Panc1 (cell line): Measurements from ENCODE around the gene FRMPD2. TPM values are rescaled to one million over a fixed set of nuclear protein-coding genes. Genes with fewer than 3 reads are reported as not detected.

ENCODE experiments used
- ATAC-seq: fragments of 200-7000 bp; cut with Tn5 transposase; 2 replicates; pipeline ENCODE4 v1.9.1; 2020; ENCODE audit warnings: mild to moderate bottlenecking, moderate library complexity
- BruUV-seq: library from RNA; stranded (reverse); fragments of 400-500 nt; replicated peaks from 2 replicates; lab custom pipeline; 2021; lab: Mats Ljungman, UMichigan
- CTCF ChIA-PET: fragments of 300-600 bp; sonication (Branson Sonifier 250); formaldehyde crosslinking; loops from one replicate; lab custom pipeline; 2022; ENCODE audit warnings: antibody characterized with exemption; lab: Charles Lee
- POLR2A ChIA-PET: fragments of 300-600 bp; sonication (Branson Sonifier 250); formaldehyde crosslinking; loops from one replicate; lab custom pipeline; 2022; ENCODE audit warnings: antibody characterized with exemption; lab: Charles Lee
- DNase-seq: peaks from one replicate; pipeline ENCODE4 v3.0.0-alpha.2; 2010; ENCODE audit warnings: low read depth, low spot score
- H3K27ac ChIP-seq: 2 replicates; pipeline ENCODE4 v1.5.1; 2011; ENCODE audit warnings: mild to moderate bottlenecking, low read length, inconsistent platforms
- H3K27me3 ChIP-seq: fragments of 200-500 bp; sonication (Bioruptor generic); 2 replicates; pipeline ENCODE4 v1.6.0; 2014; ENCODE audit warnings: low read length, inconsistent platforms; ENCODE audit not compliant: control insufficient read depth, insufficient read depth
- H3K36me3 ChIP-seq: fragments of 200-500 bp; sonication (Bioruptor generic); 2 replicates; pipeline ENCODE4 v1.5.1; 2014; ENCODE audit warnings: inconsistent platforms, mild to moderate bottlenecking, low read length, moderate library complexity; ENCODE audit not compliant: control insufficient read depth, insufficient read depth
- H3K4me1 ChIP-seq: 2 replicates; pipeline ENCODE4 v1.5.1; 2011; ENCODE audit warnings: inconsistent platforms, mild to moderate bottlenecking, low read length, moderate library complexity; ENCODE audit not compliant: control insufficient read depth, insufficient read depth
- H3K4me3 ChIP-seq, 2 experiments: 2 replicates each; pipeline ENCODE4 v1.5.1; 2011 to 2012; ENCODE audit warnings: low read depth in 2 of 2, low read length in 2 of 2, mild to moderate bottlenecking in 2 of 2, inconsistent platforms in 1 of 2, moderate library complexity in 1 of 2
- H3K9me3 ChIP-seq: fragments of 200-500 bp; sonication (Bioruptor generic); 2 replicates; pipeline ENCODE4 v1.5.1; 2014; ENCODE audit warnings: low read depth, mild to moderate bottlenecking, inconsistent platforms, low read length, moderate library complexity; ENCODE audit not compliant: control insufficient read depth, insufficient read depth
- POLR2AphosphoS5 ChIP-seq: IDR thresholded peaks from 2 replicates; pipeline ENCODE4 v1.6.1; 2012; ENCODE audit warnings: mild to moderate bottlenecking, low read depth, low read length, moderate library complexity
- SIN3A ChIP-seq: IDR thresholded peaks from 2 replicates; pipeline ENCODE4 v1.6.1; 2012; ENCODE audit warnings: low read depth, mild to moderate bottlenecking, low read length, moderate library complexity, borderline replicate concordance; ENCODE audit not compliant: insufficient read depth
- TCF7L2 ChIP-seq: IDR thresholded peaks from 2 replicates; pipeline ENCODE4 v1.6.1; 2011; ENCODE audit warnings: mild to moderate bottlenecking, low read depth, low read length, inconsistent platforms
- in situ Hi-C: cut with HindIII; loops from 2 replicates; pipeline ENCODE4 v1.10.0; 2016; ENCODE audit warnings: low sequenced_read_pairs, low pct_unique_long_range_greater_than_20kb
- intact Hi-C: fragments of 100-400 bp; cut with micrococcal nuclease; formaldehyde crosslinking; loops from one replicate; pipeline ENCODE4 v1.10.0; 2022; ENCODE audit not compliant: unreplicated experiment
- total RNA-seq: library from RNA; stranded (reverse); gene quantifications from one replicate; pipeline ENCODE4 v1.2.1, GENCODE V29; 2021; ENCODE audit not compliant: unreplicated experiment
- TF ChIP-seq, protein P1 (sequence below), 2 experiments: IDR thresholded peaks; 2 replicates each; pipeline ENCODE4 v1.6.1; 2011 to 2012; ENCODE audit warnings: low read depth in 2 of 2, control low read depth in 1 of 2, low read length in 1 of 2, mild to moderate bottlenecking in 1 of 2, moderate library complexity in 1 of 2; ENCODE audit not compliant: insufficient read depth in 1 of 2
- TF ChIP-seq, protein P2 (sequence below): fragments of 450-650 bp; IDR thresholded peaks from 2 replicates; pipeline ENCODE4 v1.5.1; 2017; ENCODE audit warnings: mild to moderate bottlenecking

FRMPD2 gene
- total RNA-seq, 1 experiment from 2014 or later: not detected

DNA sequence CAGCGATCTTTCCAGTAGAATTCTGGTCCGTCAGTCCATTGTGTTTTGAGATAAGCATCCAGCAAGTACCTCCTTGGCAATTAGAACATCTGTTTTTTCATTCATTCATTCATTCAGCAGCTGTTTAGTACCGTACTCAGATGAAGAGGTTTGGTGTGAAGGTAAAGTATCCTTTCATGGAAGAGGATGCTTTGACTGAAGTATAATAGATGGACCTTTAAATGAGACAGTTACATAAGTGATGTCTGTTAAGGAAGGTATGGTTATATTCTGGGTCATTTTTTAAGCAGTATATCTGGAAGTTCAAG lies 33.2 kb upstream of the FRMPD2 start:
- H3K4me1 ChIP-seq: peaks cover 42% of the 10 kb centered on the region
- intact Hi-C loops: no loop called here
- ChIA-PET POLR2A (interaction anchor here (1.1 kb wide), 1 partner anchor 19 kb away, joined by 3 read pairs; no protein-coding TSS in a partner anchor), CTCF (no interaction called here)
- ATAC-seq (no peak), DNase-seq (no peak)
- BruUV-seq: no TSS peak
- no peaks in the 10 kb centered on the region for H3K36me3 ChIP-seq
- TF ChIP-seq TCF7L2 (no peak), SIN3A (no peak)
- in situ Hi-C loops: no loop called here
- peak overlapping the region; percentile 86 for H3K27ac ChIP-seq
- no peaks in the 10 kb centered on the region; the same call in 1 of the 2 replicates for H3K27me3 ChIP-seq
- H3K9me3 ChIP-seq: no peaks in the 10 kb centered on the region
- peak overlapping the region; percentile 80 to 92 for H3K4me3 ChIP-seq

DNA sequence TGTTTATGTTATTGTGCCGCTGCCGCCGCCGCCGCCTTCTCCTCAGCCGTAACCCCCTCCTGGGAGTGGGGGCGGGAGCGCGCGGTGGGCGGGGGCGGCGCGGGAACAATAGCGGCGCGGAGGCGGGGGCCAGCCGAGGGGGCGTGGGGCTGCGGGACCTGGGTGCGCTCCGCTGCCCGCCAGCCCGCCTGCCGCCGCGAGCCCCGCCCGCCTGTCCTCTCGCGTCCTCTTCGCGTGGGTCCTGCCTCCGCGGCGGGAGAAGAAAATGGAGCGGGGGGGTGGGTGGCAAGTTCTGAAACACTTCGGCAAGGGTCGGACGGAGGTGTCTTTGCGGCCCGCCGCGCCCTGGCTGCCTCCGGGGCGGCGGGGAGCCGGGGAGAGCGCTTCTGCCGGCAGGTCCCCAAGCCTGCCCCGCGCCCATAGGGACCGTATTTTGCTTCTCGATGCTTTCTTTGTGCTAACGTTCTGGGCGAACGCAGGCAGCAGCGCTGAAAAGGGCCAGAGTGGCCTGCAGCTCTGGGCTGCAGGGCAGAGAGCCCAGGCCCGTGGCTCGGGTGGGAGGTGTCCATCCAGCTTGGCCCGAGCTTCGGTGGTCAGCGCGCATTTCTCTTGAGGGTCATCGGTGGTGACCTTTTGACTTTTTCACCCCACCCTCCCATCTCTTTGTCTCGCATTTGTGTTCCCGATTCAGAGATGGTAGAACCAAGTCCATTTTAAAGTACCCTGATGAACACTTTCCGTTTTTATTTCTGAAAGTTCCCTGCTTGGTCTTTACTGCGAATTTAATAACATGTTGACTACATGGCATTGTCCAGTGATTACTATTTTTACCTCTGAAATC lies 32.6 kb upstream of the FRMPD2 start:
- H3K9me3 ChIP-seq: no peaks in the 10 kb centered on the region
- no peaks in the 10 kb centered on the region; the same call in 1 of the 2 replicates for H3K27me3 ChIP-seq
- peaks cover 38% of the 10 kb centered on the region for H3K4me1 ChIP-seq
- in situ Hi-C loops (no loop called here), intact Hi-C loops (no loop called here)
- ChIA-PET CTCF (no interaction called here), POLR2A (interaction anchor here (1.1 kb wide), 1 partner anchor 19 kb away, joined by 3 read pairs; no protein-coding TSS in a partner anchor)
- DNase-seq: no peak
- no peaks in the 10 kb centered on the region for H3K36me3 ChIP-seq
- peak overlapping the region; percentile 86 for H3K27ac ChIP-seq
- peak overlapping the region; percentile 80 to 92 for H3K4me3 ChIP-seq
- TF ChIP-seq SIN3A (no peak), POLR2AphosphoS5 (no peak; the same call in 1 of the 2 replicates), TCF7L2 (no peak)
- TF ChIP-seq, protein P1, sequence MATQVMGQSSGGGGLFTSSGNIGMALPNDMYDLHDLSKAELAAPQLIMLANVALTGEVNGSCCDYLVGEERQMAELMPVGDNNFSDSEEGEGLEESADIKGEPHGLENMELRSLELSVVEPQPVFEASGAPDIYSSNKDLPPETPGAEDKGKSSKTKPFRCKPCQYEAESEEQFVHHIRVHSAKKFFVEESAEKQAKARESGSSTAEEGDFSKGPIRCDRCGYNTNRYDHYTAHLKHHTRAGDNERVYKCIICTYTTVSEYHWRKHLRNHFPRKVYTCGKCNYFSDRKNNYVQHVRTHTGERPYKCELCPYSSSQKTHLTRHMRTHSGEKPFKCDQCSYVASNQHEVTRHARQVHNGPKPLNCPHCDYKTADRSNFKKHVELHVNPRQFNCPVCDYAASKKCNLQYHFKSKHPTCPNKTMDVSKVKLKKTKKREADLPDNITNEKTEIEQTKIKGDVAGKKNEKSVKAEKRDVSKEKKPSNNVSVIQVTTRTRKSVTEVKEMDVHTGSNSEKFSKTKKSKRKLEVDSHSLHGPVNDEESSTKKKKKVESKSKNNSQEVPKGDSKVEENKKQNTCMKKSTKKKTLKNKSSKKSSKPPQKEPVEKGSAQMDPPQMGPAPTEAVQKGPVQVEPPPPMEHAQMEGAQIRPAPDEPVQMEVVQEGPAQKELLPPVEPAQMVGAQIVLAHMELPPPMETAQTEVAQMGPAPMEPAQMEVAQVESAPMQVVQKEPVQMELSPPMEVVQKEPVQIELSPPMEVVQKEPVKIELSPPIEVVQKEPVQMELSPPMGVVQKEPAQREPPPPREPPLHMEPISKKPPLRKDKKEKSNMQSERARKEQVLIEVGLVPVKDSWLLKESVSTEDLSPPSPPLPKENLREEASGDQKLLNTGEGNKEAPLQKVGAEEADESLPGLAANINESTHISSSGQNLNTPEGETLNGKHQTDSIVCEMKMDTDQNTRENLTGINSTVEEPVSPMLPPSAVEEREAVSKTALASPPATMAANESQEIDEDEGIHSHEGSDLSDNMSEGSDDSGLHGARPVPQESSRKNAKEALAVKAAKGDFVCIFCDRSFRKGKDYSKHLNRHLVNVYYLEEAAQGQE (IDR thresholded peaks at IDR 0.05; ENCODE audit: insufficient read depth in 1 of 2, low read depth in 2 of 2, low read length in 1 of 2): no peak
- TF ChIP-seq, protein P2, sequence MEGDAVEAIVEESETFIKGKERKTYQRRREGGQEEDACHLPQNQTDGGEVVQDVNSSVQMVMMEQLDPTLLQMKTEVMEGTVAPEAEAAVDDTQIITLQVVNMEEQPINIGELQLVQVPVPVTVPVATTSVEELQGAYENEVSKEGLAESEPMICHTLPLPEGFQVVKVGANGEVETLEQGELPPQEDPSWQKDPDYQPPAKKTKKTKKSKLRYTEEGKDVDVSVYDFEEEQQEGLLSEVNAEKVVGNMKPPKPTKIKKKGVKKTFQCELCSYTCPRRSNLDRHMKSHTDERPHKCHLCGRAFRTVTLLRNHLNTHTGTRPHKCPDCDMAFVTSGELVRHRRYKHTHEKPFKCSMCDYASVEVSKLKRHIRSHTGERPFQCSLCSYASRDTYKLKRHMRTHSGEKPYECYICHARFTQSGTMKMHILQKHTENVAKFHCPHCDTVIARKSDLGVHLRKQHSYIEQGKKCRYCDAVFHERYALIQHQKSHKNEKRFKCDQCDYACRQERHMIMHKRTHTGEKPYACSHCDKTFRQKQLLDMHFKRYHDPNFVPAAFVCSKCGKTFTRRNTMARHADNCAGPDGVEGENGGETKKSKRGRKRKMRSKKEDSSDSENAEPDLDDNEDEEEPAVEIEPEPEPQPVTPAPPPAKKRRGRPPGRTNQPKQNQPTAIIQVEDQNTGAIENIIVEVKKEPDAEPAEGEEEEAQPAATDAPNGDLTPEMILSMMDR: no peak
- BruUV-seq: no TSS peak
- peak; percentile 86 for ATAC-seq
